Measurements from ENCODE around the gene ADGRB3. TPM values are rescaled to one million over a fixed set of nuclear protein-coding genes. Genes with fewer than 3 reads are reported as not detected.

The ADGRB3 gene
- total and polyA plus RNA-seq, 4 donors = 0.21 to 2.3 (median 0.48) TPM

DNA sequence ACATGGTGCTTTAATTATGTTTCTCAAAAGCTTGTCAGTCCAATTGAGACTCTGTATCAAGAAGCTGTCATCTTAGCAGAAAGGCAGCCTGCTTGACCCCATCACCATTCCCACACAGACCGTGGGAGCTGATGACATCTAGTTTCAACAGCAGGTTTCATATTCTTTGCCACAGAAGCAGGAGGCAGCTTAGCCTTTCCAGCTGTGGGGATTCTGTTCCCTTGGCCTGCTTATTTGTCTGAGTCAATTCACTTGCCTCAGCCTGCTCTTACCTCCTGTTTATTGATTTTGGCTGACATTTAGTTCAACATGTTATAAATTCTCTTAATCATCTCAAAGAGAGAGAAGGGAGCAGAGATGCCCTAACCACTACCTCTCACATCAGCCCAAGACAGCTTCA, 527.7 kb downstream of the ADGRB3 start:
- no peaks in the 10 kb centered on the region for H3K9me3 ChIP-seq (ENCODE audit: control insufficient read depth in 4 of 4, low read length in 3 of 4)
- H3K36me3 ChIP-seq (ENCODE audit: control insufficient read depth in 4 of 4, insufficient read depth in 3 of 4, low read depth in 1 of 4, low read length in 3 of 4) = no peaks in the 10 kb centered on the region
- no peak for DNase-seq (ENCODE audit: low spot score)
- no peaks in the 10 kb centered on the region for H3K4me1 ChIP-seq (ENCODE audit: control insufficient read depth in 4 of 4, insufficient read depth in 4 of 4, low read length in 3 of 4)
- TF ChIP-seq HNF4G (IDR thresholded peaks at IDR 0.05) = no peak
- TF ChIP-seq, protein P1, sequence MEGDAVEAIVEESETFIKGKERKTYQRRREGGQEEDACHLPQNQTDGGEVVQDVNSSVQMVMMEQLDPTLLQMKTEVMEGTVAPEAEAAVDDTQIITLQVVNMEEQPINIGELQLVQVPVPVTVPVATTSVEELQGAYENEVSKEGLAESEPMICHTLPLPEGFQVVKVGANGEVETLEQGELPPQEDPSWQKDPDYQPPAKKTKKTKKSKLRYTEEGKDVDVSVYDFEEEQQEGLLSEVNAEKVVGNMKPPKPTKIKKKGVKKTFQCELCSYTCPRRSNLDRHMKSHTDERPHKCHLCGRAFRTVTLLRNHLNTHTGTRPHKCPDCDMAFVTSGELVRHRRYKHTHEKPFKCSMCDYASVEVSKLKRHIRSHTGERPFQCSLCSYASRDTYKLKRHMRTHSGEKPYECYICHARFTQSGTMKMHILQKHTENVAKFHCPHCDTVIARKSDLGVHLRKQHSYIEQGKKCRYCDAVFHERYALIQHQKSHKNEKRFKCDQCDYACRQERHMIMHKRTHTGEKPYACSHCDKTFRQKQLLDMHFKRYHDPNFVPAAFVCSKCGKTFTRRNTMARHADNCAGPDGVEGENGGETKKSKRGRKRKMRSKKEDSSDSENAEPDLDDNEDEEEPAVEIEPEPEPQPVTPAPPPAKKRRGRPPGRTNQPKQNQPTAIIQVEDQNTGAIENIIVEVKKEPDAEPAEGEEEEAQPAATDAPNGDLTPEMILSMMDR (IDR thresholded peaks at IDR 0.05; ENCODE audit: low read depth, low read length, missing input control) = no peak
- TF ChIP-seq, protein P2, sequence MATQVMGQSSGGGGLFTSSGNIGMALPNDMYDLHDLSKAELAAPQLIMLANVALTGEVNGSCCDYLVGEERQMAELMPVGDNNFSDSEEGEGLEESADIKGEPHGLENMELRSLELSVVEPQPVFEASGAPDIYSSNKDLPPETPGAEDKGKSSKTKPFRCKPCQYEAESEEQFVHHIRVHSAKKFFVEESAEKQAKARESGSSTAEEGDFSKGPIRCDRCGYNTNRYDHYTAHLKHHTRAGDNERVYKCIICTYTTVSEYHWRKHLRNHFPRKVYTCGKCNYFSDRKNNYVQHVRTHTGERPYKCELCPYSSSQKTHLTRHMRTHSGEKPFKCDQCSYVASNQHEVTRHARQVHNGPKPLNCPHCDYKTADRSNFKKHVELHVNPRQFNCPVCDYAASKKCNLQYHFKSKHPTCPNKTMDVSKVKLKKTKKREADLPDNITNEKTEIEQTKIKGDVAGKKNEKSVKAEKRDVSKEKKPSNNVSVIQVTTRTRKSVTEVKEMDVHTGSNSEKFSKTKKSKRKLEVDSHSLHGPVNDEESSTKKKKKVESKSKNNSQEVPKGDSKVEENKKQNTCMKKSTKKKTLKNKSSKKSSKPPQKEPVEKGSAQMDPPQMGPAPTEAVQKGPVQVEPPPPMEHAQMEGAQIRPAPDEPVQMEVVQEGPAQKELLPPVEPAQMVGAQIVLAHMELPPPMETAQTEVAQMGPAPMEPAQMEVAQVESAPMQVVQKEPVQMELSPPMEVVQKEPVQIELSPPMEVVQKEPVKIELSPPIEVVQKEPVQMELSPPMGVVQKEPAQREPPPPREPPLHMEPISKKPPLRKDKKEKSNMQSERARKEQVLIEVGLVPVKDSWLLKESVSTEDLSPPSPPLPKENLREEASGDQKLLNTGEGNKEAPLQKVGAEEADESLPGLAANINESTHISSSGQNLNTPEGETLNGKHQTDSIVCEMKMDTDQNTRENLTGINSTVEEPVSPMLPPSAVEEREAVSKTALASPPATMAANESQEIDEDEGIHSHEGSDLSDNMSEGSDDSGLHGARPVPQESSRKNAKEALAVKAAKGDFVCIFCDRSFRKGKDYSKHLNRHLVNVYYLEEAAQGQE (IDR thresholded peaks at IDR 0.05) = no peak
- no peak for TF ChIP-seq RAD21 (IDR thresholded peaks at IDR 0.05)
- TF ChIP-seq YY1 (IDR thresholded peaks at IDR 0.05) = no peak
- no peak for TF ChIP-seq SP1 (IDR thresholded peaks at IDR 0.05)
- no peak for TF ChIP-seq TAF1 (conservative IDR thresholded peaks at IDR 0.05)
- no peak for TF ChIP-seq JUND (IDR thresholded peaks at IDR 0.05)
- TF ChIP-seq GABPA (IDR thresholded peaks at IDR 0.05 in 1 of 2, conservative IDR thresholded peaks at IDR 0.05 in 1 of 2) = no peak
- TF ChIP-seq, protein P3, sequence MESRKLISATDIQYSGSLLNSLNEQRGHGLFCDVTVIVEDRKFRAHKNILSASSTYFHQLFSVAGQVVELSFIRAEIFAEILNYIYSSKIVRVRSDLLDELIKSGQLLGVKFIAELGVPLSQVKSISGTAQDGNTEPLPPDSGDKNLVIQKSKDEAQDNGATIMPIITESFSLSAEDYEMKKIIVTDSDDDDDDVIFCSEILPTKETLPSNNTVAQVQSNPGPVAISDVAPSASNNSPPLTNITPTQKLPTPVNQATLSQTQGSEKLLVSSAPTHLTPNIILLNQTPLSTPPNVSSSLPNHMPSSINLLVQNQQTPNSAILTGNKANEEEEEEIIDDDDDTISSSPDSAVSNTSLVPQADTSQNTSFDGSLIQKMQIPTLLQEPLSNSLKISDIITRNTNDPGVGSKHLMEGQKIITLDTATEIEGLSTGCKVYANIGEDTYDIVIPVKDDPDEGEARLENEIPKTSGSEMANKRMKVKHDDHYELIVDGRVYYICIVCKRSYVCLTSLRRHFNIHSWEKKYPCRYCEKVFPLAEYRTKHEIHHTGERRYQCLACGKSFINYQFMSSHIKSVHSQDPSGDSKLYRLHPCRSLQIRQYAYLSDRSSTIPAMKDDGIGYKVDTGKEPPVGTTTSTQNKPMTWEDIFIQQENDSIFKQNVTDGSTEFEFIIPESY (IDR thresholded peaks at IDR 0.05) = no peak
- no peak for TF ChIP-seq EGR1 (IDR thresholded peaks at IDR 0.05; ENCODE audit: low read depth in 2 of 2)
- TF ChIP-seq, protein P4, sequence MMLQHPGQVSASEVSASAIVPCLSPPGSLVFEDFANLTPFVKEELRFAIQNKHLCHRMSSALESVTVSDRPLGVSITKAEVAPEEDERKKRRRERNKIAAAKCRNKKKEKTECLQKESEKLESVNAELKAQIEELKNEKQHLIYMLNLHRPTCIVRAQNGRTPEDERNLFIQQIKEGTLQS (IDR thresholded peaks at IDR 0.05) = no peak
- no peak for TF ChIP-seq FOXA2 (IDR thresholded peaks at IDR 0.05)
- TF ChIP-seq FOXA1 (IDR thresholded peaks at IDR 0.05) = no peak
- no peak for TF ChIP-seq NR2F2 (IDR thresholded peaks at IDR 0.05)
- 45% methylated on average over 1 of the region's 1 CpG for WGBS
- no peaks in the 10 kb centered on the region for H3K27me3 ChIP-seq (ENCODE audit: control insufficient read depth in 4 of 4, insufficient read depth in 4 of 4, low read length in 3 of 4)
- H3K27ac ChIP-seq (ENCODE audit: low read depth in 1 of 2, low read length in 2 of 2) = no peak overlapping the region
- H3K9ac ChIP-seq (ENCODE audit: low read depth in 1 of 2, low read length in 2 of 2) = no peak overlapping the region
- no peak overlapping the region for H3K4me3 ChIP-seq (ENCODE audit: low read depth in 1 of 3, low read length in 3 of 3)

DNA sequence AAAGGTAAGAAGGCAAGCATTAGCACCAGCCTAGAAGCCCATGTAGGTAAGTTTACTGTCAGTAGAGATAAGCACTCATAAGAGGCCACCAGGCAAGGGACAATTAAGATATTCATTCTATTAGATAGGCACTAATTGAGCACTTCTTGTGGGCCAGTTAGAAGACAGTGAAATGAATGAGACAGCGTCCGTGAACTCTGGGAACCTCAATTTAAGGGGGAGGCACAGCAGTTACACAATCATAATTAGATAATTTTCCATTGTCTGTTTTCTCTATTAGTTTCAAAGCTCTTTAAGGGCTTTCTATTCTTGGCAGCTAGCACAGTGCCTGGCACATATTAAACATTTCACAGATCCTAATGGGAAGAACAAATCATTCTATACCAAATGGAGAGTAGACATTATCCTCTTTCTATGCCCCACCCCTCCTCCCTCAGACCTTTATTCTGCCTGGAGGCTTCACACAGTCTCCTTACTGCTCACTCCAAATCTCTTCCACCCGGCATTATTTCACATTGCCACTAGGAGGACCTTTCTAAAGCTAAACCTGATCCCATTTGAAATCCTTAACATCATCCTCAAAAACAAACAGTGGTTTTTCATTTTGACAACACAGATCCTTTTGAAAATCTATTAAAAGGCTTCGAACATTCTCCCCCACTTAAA, 529.6 kb downstream of the ADGRB3 start:
- Histone ChIP-seq H3K4me1 (ENCODE audit: control insufficient read depth in 4 of 4, insufficient read depth in 4 of 4, low read length in 3 of 4) (no peaks in the 10 kb centered on the region), H3K27me3 (ENCODE audit: control insufficient read depth in 4 of 4, insufficient read depth in 4 of 4, low read length in 3 of 4) (no peaks in the 10 kb centered on the region), H3K27ac (ENCODE audit: low read depth in 1 of 2, low read length in 2 of 2) (no peak overlapping the region), H3K4me3 (ENCODE audit: low read depth in 1 of 3, low read length in 3 of 3) (no peak overlapping the region), H3K36me3 (ENCODE audit: control insufficient read depth in 4 of 4, insufficient read depth in 3 of 4, low read depth in 1 of 4, low read length in 3 of 4) (no peaks in the 10 kb centered on the region), H3K9ac (ENCODE audit: low read depth in 1 of 2, low read length in 2 of 2) (no peak overlapping the region), H3K9me3 (ENCODE audit: control insufficient read depth in 4 of 4, low read length in 3 of 4) (no peaks in the 10 kb centered on the region)
- DNase-seq (ENCODE audit: low spot score) = no peak
- 61% methylated on average over 4 of the region's 4 CpGs for WGBS
- TF ChIP-seq HNF4A (conservative IDR thresholded peaks at IDR 0.05) (no peak), JUND (IDR thresholded peaks at IDR 0.05) (no peak), HNF4G (IDR thresholded peaks at IDR 0.05) (no peak), NR2F2 (IDR thresholded peaks at IDR 0.05) (no peak)
- TF ChIP-seq, protein P5, sequence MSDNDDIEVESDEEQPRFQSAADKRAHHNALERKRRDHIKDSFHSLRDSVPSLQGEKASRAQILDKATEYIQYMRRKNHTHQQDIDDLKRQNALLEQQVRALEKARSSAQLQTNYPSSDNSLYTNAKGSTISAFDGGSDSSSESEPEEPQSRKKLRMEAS (IDR thresholded peaks at IDR 0.05) = no peak
- TF ChIP-seq, protein P4 (IDR thresholded peaks at IDR 0.05) = no peak
- TF ChIP-seq, protein P2 (IDR thresholded peaks at IDR 0.05) = no peak
